Prostate gland (tissue), 2 donors: ENCODE measurements around the gene GMDS.

Experiments
- POLR2A ChIP-seq: fragments of 450-650 bp; IDR thresholded peaks from one replicate; pipeline ENCODE4 v1.6.1; 2016; ENCODE audit warnings: antibody characterized with exemption, mild to moderate bottlenecking
- POLR2AphosphoS5 ChIP-seq: sonication (generic); formaldehyde crosslinking; IDR thresholded peaks from one replicate; pipeline ENCODE4 v1.6.1; 2017; ENCODE audit warnings: antibody characterized with exemption
- TF ChIP-seq, protein P1 (sequence below), 4 experiments: fragments of 200-600 bp in 2 of 4; fragments of 450-650 bp in 2 of 4; sonication (generic) in 2 of 4; IDR thresholded peaks; 1 replicate in 3 of 4; 2 replicates in 1 of 4; pipeline ENCODE4 v1.5.1; 2016 to 2019; ENCODE audit warnings: antibody characterized with exemption in 4 of 4, mild to moderate bottlenecking in 2 of 4, moderate library complexity in 2 of 4

DNA sequence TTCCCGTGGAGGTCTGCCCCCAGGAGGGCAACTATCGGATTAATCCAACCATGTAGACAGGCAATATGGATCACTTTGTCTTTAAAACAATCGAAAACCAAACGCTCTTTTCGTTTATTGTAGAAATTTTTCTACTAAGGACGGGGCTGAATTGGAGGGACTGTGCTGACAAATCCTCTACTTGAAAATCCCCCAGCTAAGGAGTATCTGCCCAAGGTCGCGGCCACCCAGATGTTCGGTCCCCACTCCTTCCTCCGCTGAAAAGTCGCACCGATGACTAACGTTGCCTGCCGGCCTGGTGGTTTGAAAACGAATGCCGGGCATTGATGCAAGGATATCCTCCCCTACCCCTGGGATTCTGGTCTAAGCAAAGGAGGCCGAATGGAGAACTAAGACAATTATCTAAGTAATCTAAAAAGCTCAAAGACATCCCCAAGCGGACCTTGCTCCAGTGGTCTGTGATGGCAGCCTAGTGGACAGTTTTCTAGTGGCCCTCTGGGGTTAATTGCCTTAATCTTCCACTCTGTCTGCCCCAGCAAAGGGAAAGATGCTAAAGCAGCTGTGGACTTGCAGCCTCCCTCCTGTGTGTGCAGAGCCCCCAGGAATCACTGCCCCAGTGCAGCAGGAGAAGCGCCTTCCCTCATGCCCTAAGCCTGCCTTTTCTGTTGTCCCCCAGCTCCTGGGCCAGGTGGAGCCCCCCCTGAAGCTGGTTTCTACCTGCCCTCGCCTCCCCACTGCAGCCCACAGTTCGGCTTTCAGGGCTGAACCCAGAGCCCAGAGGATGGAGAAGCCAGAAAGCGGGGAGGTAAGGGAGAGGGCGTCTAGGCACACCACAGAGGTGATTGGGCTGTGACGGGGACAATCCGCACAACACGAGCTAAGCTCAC is 639.3 kb downstream of the GMDS start:
- TF ChIP-seq, protein P1, sequence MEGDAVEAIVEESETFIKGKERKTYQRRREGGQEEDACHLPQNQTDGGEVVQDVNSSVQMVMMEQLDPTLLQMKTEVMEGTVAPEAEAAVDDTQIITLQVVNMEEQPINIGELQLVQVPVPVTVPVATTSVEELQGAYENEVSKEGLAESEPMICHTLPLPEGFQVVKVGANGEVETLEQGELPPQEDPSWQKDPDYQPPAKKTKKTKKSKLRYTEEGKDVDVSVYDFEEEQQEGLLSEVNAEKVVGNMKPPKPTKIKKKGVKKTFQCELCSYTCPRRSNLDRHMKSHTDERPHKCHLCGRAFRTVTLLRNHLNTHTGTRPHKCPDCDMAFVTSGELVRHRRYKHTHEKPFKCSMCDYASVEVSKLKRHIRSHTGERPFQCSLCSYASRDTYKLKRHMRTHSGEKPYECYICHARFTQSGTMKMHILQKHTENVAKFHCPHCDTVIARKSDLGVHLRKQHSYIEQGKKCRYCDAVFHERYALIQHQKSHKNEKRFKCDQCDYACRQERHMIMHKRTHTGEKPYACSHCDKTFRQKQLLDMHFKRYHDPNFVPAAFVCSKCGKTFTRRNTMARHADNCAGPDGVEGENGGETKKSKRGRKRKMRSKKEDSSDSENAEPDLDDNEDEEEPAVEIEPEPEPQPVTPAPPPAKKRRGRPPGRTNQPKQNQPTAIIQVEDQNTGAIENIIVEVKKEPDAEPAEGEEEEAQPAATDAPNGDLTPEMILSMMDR (IDR thresholded peaks at IDR 0.05) = no peak
- TF ChIP-seq POLR2AphosphoS5 = no peak
- TF ChIP-seq POLR2A = no peak
